Adrenal gland (tissue), 5 donors: ENCODE data around the gene TMEM150C.
"Not testable (repeated sequence)": the region's sequence is repeated elsewhere in the genome, so short reads cannot be mapped to it uniquely, and the experiment has no call there.

Experiments used
- POLR2A ChIP-seq, 2 donors: fragments of 450-650 bp; IDR thresholded peaks; one replicate each; pipeline ENCODE4 v1.6.1; 2017; ENCODE audit warnings: antibody characterized with exemption in 2 of 2, mild to moderate bottlenecking in 2 of 2, moderate library complexity in 1 of 2
- TF ChIP-seq, protein P1 (sequence below), 6 experiments: fragments of 450-650 bp in 4 of 6; fragments of 200-600 bp in 2 of 6; sonication (generic) in 1 of 6; IDR thresholded peaks; 1 replicate in 5 of 6; 2 replicates in 1 of 6; pipeline versions ENCODE4 v1.5.1 to v1.8.0; 2016 to 2021; ENCODE audit warnings: antibody characterized with exemption in 6 of 6, mild to moderate bottlenecking in 2 of 6, moderate library complexity in 1 of 6
- donor health status: DM: no; HTN: no; CAD: no.

- TF ChIP-seq POLR2A (IDR thresholded peaks at IDR 0.05), result not testable (repeated sequence)
- TF ChIP-seq, protein P1, sequence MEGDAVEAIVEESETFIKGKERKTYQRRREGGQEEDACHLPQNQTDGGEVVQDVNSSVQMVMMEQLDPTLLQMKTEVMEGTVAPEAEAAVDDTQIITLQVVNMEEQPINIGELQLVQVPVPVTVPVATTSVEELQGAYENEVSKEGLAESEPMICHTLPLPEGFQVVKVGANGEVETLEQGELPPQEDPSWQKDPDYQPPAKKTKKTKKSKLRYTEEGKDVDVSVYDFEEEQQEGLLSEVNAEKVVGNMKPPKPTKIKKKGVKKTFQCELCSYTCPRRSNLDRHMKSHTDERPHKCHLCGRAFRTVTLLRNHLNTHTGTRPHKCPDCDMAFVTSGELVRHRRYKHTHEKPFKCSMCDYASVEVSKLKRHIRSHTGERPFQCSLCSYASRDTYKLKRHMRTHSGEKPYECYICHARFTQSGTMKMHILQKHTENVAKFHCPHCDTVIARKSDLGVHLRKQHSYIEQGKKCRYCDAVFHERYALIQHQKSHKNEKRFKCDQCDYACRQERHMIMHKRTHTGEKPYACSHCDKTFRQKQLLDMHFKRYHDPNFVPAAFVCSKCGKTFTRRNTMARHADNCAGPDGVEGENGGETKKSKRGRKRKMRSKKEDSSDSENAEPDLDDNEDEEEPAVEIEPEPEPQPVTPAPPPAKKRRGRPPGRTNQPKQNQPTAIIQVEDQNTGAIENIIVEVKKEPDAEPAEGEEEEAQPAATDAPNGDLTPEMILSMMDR (IDR thresholded peaks at IDR 0.05), result not testable (repeated sequence)
Measured at GRCh38 chr4:82477469-82477868, 84.3 kb downstream of the TMEM150C start.
